Aortic smooth muscle cell (primary cell): ENCODE results near the gene UFSP1. TPM values are rescaled to one million over a fixed set of nuclear protein-coding genes. Genes with fewer than 3 reads are reported as not detected.

Experiments
- total RNA-seq: library from RNA; depleted of rRNA; stranded (reverse); fragments of >200 nt; gene quantifications from 2 replicates; pipeline ENCODE4 v1.2.3, GENCODE V29; 2014

Gene UFSP1
- total RNA-seq = 3.1 and 4.9 TPM in 2 replicates

GRCh38 chr7:100888988-100889750, at the start of gene UFSP1:
TSS of gene UFSP1 (minus strand) at chr7:100889715. CDS start at chr7:100889271, 444 bp downstream.

GRCh38 chr7:100895701-100895955, 6.1 kb upstream of the UFSP1 start, which contains the start of gene ACHE:
TSS of gene ACHE (minus strand) at chr7:100895888. CDS start at chr7:100894232, 1,656 bp downstream.

GRCh38 chr7:100874577-100875355, 14.7 kb downstream of the UFSP1 start, which contains the start of gene SRRT:
TSS of gene SRRT (plus strand) at chr7:100875103. CDS start at chr7:100875591, 488 bp downstream.

GRCh38 chr7:100867040-100867775, 22.3 kb downstream of the UFSP1 start, which contains the start of gene TRIP6:
TSS of gene TRIP6 (plus strand) at chr7:100867387. CDS start at chr7:100867498, 111 bp downstream.

GRCh38 chr7:100852048-100852872, 37.3 kb downstream of the UFSP1 start, which contains the start of gene SLC12A9:
TSS of gene SLC12A9 (plus strand) at chr7:100852713. CDS start at chr7:100854198, 1,485 bp downstream.

Other genes starting within 250 kb of the UFSP1 start
- 0.31 and 0.40 TPM in 2 replicates for gene TFR2, start 248.2 kb downstream of the UFSP1 start, total RNA-seq
- not detected in 2 replicates for gene ACTL6B, start 233.3 kb downstream of the UFSP1 start, total RNA-seq
- 84.4 and 86.5 TPM in 2 replicates for gene GNB2, start 216.0 kb downstream of the UFSP1 start, total RNA-seq
- gene GIGYF1, start 195.5 kb downstream of the UFSP1 start, total RNA-seq = 11.4 and 11.8 TPM in 2 replicates
- 30.2 and 34.5 TPM in 2 replicates for gene POP7, start 183.6 kb downstream of the UFSP1 start, total RNA-seq
- not detected in 2 replicates for gene EPO, start 169.2 kb downstream of the UFSP1 start, total RNA-seq
- not detected in 2 replicates for gene ZAN, start 156.1 kb downstream of the UFSP1 start, total RNA-seq
- gene EPHB4, start 62.2 kb downstream of the UFSP1 start, total RNA-seq = 14.1 and 16.4 TPM in 2 replicates
- gene SLC12A9, start 37.0 kb downstream of the UFSP1 start, total RNA-seq = 9.7 and 13.2 TPM in 2 replicates
- 89.4 and 93.8 TPM in 2 replicates for gene TRIP6, start 22.3 kb downstream of the UFSP1 start, total RNA-seq
- gene SRRT, start 14.6 kb downstream of the UFSP1 start, total RNA-seq = 37.4 and 52.7 TPM in 2 replicates
- not detected in 2 replicates for gene ACHE, start 6.2 kb upstream of the UFSP1 start, total RNA-seq
- gene MUC3A, start 59.8 kb upstream of the UFSP1 start, total RNA-seq = not detected in 2 replicates
- gene MUC12, start 79.8 kb upstream of the UFSP1 start, total RNA-seq = 0.13 and 0.37 TPM in 2 replicates
- gene MUC17, start 130.4 kb upstream of the UFSP1 start, total RNA-seq = under 0.01 TPM in 1 of 2 replicates, not detected in the other
- 21.1 and 23.5 TPM in 2 replicates for gene TRIM56, start 195.8 kb upstream of the UFSP1 start, total RNA-seq
- 413 and 548 TPM in 2 replicates for gene SERPINE1, start 237.4 kb upstream of the UFSP1 start, total RNA-seq